IPS-11a (cell line): ENCODE measurements around the gene ANTXR1.

ENCODE experiments used
- H3K4me3 ChIP-seq: one replicate; pipeline ENCODE4 v1.5.1; 2013; ENCODE audit warnings: low read depth, low read length, control low read depth

Gene ANTXR1

DNA sequence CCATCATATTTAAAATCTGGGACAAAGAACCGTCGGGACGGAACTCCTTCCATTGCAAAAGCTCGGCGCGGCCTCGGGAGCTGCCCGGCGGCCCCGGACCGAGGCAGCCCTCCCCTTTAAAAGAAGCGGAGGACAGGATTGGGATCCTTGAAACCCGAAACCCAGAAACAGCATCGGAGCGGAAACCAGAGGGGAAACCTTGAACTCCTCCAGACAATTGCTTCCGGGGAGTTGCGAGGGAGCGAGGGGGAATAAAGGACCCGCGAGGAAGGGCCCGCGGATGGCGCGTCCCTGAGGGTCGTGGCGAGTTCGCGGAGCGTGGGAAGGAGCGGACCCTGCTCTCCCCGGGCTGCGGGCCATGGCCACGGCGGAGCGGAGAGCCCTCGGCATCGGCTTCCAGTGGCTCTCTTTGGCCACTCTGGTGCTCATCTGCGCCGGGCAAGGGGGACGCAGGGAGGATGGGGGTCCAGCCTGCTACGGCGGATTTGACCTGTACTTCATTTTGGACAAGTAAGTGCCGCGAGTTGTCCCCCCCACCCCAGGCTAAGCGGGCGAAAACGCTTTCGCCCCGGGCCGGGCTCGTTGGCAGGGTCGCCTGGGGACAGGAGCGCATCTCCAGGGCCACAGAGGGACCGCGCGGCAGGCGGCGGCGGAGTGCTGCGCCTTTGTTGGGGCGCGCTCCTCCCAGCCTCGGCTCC lies at the start of gene ANTXR1:
Gene ANTXR1 (plus strand): TSS at position 38 of the 698 bp plus-strand sequence. CDS start 321 bp downstream, at position 359.
- peak within 1 kb of the TSS; percentile 88 for H3K4me3 ChIP-seq

DNA sequence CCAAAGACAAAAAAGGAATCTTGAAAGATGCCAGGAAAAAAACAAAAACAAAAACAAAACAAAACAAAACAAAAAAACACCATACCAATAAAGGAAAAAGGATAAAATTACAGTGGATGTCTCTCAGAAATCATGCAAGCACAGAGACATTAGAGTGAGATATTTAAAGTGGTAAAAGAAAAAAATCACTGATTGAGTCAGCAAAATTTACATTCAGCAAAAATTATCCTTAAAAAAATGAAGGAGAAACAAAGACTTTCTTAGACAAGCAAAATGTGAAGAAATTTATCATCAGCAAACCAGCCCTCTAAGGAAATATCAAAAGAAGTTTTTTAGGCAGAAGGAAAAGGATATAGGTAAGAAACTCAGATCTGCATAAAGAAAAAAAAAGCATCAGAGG lies 48.7 kb upstream of the ANTXR1 start:
- no peak overlapping the region for H3K4me3 ChIP-seq

DNA sequence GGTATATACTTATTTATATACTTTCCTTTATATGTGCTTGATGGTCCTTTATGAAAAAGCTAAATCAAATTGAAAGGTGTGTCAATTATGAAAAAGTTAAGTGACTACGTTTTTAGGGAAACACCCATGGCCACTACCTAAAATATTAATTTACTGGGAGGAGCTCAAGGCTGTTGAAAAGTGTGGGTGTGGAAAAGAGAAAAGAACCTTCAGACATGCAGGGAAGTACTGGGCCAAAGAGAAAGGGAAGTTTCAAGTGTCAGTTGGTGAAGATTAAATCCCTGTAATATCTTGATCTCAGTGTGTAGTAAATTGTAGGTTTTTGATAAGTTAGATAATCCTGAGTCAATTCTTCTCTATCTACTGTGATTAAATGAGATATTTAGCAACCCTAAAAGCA lies 44.8 kb upstream of the ANTXR1 start:
- H3K4me3 ChIP-seq: no peak overlapping the region

DNA sequence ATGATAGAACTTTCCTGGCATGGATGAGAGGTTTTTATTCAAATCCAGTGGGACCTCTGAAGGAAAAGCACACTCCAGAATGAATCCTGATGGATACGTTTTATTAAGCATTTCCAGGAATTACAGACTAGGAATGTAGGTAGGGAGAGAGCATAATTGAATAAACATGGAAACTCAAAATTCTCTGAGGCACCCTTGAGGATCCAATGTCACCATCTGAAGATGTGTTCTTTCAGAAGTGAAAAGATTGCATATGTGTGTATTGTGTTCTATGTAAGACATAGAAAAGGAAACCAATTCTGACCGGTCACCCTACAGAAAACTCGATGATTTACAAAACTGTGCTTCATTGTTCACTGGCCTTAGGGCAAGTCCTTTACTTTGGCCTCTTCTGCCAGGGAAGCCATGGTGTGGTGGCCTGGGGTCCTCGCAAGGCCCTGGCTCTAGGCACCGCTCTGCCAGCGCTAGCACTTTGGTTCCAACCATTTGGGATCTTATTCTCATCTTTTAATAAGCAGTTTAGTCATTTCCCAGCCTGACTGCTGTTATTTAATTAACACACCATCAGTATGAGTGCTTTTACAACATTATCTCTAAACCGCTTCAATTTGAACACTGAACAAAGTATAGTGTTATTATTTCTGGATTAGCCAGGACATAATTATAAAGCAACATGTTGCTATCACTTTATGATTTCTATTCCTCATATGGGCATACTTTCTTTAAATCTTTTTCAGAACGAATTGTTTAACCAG lies 43.1 kb upstream of the ANTXR1 start:
- H3K4me3 ChIP-seq: no peak overlapping the region

DNA sequence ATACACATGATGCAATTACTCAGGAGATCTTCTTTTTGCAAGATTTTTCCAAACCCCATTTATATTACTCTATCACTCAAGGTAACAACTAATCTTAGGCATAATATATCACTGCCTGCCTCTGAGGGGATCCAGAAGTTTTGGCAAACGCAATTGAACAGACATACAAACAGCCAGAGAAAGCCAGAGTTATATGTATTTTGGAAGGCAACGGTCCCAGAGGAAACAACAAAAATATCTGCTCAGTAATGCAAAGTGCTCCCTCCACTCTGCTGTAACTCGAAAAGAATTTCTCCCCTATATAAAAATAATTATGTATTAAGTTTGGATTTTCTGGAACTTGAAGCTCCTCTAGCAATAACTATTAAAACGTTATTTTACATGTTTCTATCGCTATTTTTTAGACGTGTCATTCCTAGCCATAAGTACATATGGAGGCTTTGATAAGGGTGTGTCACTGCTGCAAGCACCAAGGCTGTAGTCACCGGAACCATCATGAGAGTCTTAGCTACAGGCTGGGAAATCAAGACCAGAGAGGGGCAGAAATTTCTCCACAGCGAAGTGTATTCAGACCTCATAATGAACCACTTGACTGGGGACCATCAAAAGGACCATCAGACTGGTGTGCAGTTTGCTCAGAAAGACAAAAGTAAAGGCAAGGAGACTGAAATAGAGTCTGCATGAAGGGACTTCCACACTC lies 42.3 kb upstream of the ANTXR1 start:
- H3K4me3 ChIP-seq: no peak overlapping the region

DNA sequence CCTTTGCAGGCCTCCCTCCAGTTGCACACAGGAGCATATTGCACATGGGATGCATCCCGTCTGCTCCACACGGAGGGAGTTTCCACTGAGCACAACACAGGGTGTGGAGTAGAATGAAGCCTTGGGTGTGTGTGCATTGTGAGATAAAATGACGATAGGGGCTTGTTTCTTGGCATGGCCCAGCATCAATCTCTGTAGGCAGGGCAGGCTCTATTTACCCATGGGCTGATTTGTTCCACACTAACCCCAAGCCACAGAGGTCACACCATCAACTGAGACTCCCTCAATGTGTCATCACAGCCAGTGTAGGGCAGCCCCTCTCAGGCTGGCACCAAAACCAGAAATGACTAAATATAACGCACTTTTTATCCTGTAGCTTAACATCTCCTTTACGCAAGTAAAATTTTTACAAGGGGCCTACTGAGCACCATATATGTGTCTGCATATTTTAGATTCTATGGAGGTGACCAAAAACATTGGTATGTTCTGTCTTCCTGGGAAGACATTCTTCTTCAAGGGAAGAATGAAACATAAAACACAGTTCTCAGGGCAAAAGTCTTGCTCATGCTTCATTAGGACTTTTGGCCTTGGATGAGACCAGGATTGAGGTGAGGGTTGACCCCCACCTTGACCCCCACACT lies 41.3 kb upstream of the ANTXR1 start:
- H3K4me3 ChIP-seq: no peak overlapping the region

DNA sequence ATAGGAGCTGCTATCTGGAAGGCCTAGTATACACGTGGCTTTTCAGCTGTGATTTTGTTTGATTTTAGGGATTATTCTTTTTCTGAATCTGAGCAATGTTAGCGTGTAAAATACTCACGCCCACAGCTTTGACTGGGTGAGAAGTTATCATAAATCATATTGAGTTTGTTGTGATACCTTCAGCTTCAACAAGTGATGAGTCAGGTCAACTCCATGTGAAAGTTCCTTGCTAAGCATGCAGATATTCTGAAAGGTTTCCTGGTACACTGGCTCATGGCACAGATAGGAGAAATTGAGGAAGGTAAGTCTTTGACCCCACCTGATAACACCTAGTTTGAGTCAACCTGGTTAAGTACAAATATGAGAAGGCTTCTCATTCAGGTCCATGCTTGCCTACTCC lies 38.7 kb upstream of the ANTXR1 start, which contains the start of gene GKN1:
Gene GKN1 (plus strand): TSS at position 386 of the 400 bp plus-strand sequence. CDS start 42 bp downstream, outside the sequence.
- H3K4me3 ChIP-seq: no peak within 1 kb of the TSS

DNA sequence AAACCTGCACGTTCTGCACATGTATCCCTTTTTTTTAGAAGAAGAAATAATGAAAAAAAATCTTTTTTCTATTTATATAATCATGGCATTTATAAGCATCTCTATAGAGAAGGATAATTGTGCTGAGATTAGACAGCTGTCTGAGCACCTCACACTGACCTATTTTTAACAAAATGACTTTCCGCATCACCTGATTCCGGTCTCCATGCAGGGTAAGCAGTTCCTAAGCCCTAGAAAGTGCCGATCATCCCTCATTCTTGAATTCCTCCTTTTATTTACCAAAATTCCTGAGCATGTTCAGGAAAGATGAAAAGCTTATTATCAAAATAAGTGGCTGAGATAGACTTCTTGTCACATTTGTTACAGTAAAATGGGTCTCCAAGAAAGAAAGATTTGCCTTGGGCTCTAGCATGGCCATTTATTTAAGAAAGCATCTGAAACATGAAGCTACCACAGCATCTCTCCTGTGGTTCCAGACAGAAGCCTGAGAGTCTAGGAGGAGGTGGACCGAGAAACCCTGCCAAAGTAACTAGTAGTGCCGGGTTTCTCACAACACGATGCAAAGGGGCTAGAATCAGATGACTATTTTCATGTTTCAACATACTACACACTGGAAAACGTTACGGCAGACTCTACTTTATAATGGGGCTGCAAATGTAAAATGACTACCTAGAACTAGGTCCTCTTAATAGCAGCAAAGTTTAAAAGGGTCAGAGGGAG lies 37.9 kb upstream of the ANTXR1 start:
- no peak overlapping the region for H3K4me3 ChIP-seq

DNA sequence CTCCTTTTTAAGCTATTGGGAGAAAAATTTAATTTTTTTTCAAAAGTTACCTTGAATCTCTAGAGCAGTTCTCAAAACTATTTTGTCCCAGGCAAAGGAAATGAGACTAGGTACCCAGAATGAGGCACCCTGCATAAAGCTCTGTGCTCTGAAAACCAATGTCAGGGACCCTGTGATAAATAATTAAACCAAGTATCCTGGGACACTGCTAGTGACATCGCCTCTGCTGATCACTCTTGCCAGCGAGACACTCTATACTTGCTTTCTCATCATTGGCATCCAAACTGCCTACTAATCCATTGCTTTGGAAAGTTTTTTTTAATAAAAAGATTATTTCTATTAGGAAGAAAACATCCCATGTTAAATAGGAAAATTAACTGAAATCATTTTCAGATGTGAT lies 37.1 kb upstream of the ANTXR1 start:
- H3K4me3 ChIP-seq: no peak overlapping the region

DNA sequence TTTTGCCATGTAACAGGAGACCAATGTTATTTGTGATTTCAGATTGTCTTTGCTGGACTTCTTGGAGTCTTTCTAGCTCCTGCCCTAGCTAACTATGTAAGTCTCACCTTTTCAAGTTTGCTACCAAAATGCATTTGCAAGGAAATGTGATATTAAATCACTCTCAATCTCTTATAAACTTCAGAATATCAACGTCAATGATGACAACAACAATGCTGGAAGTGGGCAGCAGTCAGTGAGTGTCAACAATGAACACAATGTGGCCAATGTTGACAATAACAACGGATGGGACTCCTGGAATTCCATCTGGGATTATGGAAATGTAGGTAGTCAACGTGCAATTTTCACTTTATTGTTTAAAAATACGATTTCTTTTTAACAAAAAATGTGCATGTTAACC lies 35.5 kb upstream of the ANTXR1 start:
- H3K4me3 ChIP-seq: no peak overlapping the region

DNA sequence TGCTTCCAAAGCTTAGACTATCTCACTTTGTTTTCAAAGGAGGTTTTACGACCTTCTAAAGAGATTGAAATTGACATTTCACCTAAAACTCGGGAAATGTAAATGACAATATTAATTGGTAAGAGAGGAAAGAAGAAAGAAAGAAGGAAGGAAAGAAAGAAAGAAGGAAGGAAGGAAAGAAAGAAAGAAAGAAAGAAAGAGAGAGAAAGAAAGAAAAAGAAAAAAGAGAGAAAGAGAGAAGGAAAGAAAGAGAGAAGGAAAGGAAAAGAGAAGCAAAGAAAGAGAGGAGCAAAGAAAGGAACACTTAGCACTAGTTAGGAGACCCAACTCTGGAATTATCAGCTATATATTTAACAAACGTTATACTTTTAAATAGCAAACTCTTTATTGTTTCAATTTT lies 34.9 kb upstream of the ANTXR1 start:
- no peak overlapping the region for H3K4me3 ChIP-seq

DNA sequence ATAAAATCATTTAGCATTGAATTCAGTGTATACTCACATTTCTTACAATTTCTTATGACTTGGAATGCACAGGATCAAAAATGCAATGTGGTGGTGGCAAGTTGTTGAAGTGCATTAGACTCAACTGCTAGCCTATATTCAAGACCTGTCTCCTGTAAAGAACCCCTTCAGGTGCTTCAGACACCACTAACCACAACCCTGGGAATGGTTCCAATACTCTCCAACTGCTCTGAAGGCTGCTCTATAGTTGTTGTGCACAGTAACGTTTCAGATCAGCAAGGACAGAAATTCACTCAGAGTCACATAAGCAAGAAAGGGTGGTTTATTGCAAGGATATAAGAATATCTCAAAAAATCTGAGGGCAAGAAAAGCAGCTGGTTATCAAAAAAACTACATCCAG lies 32.0 kb upstream of the ANTXR1 start:
- H3K4me3 ChIP-seq: no peak overlapping the region

DNA sequence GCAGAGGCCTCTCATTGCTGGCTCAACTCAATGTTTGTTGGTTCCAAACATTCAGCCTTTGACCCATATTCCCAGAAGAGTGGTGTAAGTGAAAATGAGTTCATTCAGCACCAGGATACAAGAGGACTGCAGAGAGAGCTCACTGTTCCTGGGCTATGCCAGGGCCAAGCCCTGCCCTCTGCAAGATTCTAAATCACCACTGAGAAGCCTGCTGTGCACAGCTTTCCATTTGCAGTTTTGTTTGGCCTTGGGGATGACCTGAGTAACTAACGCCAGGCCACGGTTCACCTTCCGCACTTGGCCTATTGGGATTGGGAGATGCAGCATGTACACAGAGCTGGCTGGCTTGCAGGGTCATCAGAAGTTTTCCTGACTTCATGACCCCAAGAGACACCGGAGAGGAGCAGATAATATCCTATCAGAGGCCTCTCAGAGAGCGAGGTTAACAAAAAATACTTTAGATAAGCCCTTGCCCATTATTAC lies 25.9 kb upstream of the ANTXR1 start:
- H3K4me3 ChIP-seq: no peak overlapping the region

DNA sequence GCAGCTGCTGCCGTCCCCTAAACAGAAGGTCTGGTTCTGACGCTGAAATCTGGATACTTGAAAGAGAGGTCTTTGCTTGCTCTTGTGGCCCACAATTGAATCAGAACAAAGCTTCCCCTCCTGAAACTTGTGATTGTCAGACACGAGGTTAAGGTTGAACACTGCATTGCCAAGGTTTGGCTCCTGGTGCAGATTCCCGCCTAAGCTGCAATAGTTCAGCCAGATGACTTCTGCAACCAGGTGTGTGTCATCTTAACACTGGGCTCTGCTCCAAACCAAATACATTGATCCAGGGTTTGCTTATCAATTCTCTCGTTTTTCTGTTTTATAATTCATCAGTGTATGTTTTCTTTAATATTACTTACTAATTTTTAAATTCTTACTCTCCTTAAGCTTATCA lies 23.9 kb upstream of the ANTXR1 start:
- no peak overlapping the region for H3K4me3 ChIP-seq

DNA sequence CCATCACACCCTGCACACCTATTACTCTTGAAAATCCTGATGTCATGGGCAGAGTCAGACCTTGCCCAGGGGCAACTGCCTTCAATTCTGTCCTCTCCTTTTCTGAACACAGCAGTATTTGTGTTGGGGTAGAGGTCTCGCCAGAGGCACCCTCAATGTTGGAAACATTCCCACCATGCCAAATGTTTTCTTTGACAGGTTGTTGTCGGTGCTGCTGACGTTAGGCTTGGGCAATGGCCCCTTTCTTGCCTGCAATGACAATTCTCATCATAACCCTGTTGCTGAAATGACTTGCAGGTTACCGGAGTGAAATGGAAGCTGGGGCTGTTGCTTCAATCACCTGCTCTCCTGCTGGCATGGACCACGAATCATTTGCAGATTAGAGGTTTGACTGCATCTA lies 20.6 kb upstream of the ANTXR1 start:
- H3K4me3 ChIP-seq: no peak overlapping the region

DNA sequence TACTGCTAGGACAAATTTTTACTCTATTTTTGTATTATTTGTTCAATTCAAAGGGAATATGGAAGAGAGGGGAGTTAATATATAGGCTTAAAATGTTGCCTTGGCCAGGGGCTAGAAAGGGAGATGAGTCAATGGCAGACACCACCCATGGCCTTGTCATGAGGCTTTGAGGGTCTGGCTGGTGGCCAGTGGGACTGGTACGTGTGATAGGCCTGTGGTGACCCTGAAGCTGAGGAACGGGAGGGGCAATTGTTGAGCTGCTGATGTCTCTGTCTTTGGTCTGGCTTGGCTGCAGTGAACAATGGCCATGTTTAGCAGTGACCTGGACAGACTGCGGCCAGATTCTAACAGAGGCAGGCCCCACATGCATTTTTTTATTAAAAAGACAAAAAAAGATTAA lies 20.0 kb upstream of the ANTXR1 start:
- no peak overlapping the region for H3K4me3 ChIP-seq

DNA sequence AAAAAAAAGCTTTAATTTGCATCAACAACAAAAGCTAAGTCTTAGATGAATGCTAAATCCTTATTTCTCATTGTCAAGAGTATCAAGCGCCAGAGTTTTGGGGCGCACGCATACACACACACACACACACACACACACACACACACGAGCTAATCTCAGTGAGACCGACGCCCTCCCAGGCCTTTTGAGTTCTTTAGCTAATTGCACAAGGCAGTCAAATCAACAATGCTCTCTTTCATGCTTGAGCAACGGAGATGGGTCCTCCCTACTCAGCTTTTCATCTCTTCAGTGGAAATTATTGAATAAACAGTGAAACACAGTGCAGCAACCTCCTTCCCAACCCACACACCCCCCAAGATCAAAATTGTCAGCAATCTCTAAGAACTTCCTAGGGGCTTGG lies 19.3 kb upstream of the ANTXR1 start:
- no peak overlapping the region for H3K4me3 ChIP-seq

DNA sequence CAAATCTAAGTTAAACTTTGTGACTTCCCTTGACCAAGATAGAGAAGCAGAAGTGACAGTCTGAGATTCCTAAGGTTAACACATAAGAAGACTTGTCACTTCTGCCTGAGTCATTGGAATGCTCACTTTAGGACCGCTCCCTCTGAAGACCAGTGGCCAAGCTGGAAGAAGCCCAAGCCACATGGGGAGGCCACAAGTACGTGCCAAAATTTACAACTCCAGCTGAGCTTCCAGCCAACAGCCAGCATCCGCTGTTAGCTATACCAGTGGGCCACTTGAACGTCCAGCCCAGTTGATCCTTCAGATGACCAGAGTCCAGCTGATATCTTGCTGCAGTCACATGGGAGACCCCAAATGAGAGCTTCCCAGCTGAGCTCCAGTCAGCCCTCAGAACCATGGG lies 18.1 kb upstream of the ANTXR1 start:
- no peak overlapping the region for H3K4me3 ChIP-seq

DNA sequence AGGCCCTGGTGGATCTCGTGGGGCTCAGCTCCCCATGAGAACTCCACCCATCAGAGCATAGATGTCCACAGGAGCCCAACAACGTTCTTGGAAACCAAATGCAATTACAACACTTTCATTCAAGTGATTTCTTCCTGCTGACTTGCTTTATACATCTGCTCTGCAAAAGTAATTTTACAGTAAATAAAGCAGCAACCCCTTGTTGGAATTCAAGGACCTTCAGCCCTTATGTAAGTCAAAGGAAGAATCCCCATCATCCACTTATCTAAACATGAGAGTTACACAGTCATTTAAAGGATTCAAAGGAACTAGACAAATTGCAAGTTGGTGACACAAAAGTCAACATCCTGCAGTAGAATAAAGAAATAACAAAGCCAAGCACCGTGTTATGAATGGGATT lies 17.1 kb upstream of the ANTXR1 start:
- no peak overlapping the region for H3K4me3 ChIP-seq

DNA sequence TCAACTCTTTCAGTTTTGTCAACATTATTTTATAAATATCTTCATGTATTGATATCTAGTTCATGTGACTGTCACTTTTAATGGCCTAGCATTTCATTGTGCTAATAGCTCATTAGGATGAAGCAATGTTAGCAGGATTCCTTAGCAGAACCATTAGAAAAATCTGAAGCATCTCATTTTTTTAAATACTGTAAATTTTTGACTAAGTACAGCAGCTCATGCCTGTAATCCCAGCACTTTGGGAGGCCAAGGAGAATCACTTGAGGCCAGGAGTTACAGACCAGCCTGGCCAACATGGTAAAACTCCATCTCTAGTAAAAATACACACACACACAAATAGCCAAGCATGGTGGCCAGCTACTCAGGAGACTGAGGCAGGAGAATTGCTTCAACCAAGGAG lies 15.6 kb upstream of the ANTXR1 start:
- H3K4me3 ChIP-seq: no peak overlapping the region

DNA sequence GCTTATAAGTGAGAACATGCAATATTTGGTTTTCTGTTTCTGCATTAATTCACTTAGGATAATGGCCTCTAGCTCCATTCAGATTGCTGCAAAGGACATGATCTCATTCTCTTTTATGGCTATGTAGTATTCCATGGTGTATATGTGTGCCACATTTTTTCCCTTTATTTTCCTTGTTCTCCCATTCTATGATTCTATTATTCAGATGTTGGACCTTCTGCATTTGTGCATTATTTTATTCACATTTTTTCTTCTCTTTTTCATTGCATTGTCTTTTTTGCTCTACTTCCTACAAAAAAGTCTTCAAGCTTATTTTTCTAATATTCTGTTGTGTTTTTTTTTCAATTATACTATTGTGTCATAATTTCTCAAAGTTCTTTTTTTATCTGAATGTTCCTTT lies 11.1 kb upstream of the ANTXR1 start:
- H3K4me3 ChIP-seq: no peak overlapping the region
